Panc1 (cell line): ENCODE measurements around the gene CPLX3. TPM values are rescaled to one million over a fixed set of nuclear protein-coding genes. Genes with fewer than 3 reads are reported as not detected.

Source experiments
- ATAC-seq: fragments of 200-7000 bp; cut with Tn5 transposase; 2 replicates; pipeline ENCODE4 v1.9.1; 2020; ENCODE audit warnings: mild to moderate bottlenecking, moderate library complexity
- BruUV-seq: library from RNA; stranded (reverse); fragments of 400-500 nt; replicated peaks from 2 replicates; lab custom pipeline; 2021; lab: Mats Ljungman, UMichigan
- CTCF ChIA-PET: fragments of 300-600 bp; sonication (Branson Sonifier 250); formaldehyde crosslinking; loops from one replicate; lab custom pipeline; 2022; ENCODE audit warnings: antibody characterized with exemption; lab: Charles Lee
- POLR2A ChIA-PET: fragments of 300-600 bp; sonication (Branson Sonifier 250); formaldehyde crosslinking; loops from one replicate; lab custom pipeline; 2022; ENCODE audit warnings: antibody characterized with exemption; lab: Charles Lee
- DNase-seq: peaks from one replicate; pipeline ENCODE4 v3.0.0-alpha.2; 2010; ENCODE audit warnings: low read depth, low spot score
- H3K27ac ChIP-seq: 2 replicates; pipeline ENCODE4 v1.5.1; 2011; ENCODE audit warnings: mild to moderate bottlenecking, low read length, inconsistent platforms
- H3K27me3 ChIP-seq: fragments of 200-500 bp; sonication (Bioruptor generic); 2 replicates; pipeline ENCODE4 v1.6.0; 2014; ENCODE audit warnings: low read length, inconsistent platforms; ENCODE audit not compliant: control insufficient read depth, insufficient read depth
- H3K36me3 ChIP-seq: fragments of 200-500 bp; sonication (Bioruptor generic); 2 replicates; pipeline ENCODE4 v1.5.1; 2014; ENCODE audit warnings: inconsistent platforms, mild to moderate bottlenecking, low read length, moderate library complexity; ENCODE audit not compliant: control insufficient read depth, insufficient read depth
- H3K4me1 ChIP-seq: 2 replicates; pipeline ENCODE4 v1.5.1; 2011; ENCODE audit warnings: inconsistent platforms, mild to moderate bottlenecking, low read length, moderate library complexity; ENCODE audit not compliant: control insufficient read depth, insufficient read depth
- H3K4me3 ChIP-seq, 2 experiments: 2 replicates each; pipeline ENCODE4 v1.5.1; 2011 to 2012; ENCODE audit warnings: low read depth in 2 of 2, low read length in 2 of 2, mild to moderate bottlenecking in 2 of 2, inconsistent platforms in 1 of 2, moderate library complexity in 1 of 2
- H3K9me3 ChIP-seq: fragments of 200-500 bp; sonication (Bioruptor generic); 2 replicates; pipeline ENCODE4 v1.5.1; 2014; ENCODE audit warnings: low read depth, mild to moderate bottlenecking, inconsistent platforms, low read length, moderate library complexity; ENCODE audit not compliant: control insufficient read depth, insufficient read depth
- POLR2AphosphoS5 ChIP-seq: IDR thresholded peaks from 2 replicates; pipeline ENCODE4 v1.6.1; 2012; ENCODE audit warnings: mild to moderate bottlenecking, low read depth, low read length, moderate library complexity
- SIN3A ChIP-seq: IDR thresholded peaks from 2 replicates; pipeline ENCODE4 v1.6.1; 2012; ENCODE audit warnings: low read depth, mild to moderate bottlenecking, low read length, moderate library complexity, borderline replicate concordance; ENCODE audit not compliant: insufficient read depth
- TCF7L2 ChIP-seq: IDR thresholded peaks from 2 replicates; pipeline ENCODE4 v1.6.1; 2011; ENCODE audit warnings: mild to moderate bottlenecking, low read depth, low read length, inconsistent platforms
- in situ Hi-C: cut with HindIII; loops from 2 replicates; pipeline ENCODE4 v1.10.0; 2016; ENCODE audit warnings: low sequenced_read_pairs, low pct_unique_long_range_greater_than_20kb
- intact Hi-C: fragments of 100-400 bp; cut with micrococcal nuclease; formaldehyde crosslinking; loops from one replicate; pipeline ENCODE4 v1.10.0; 2022; ENCODE audit not compliant: unreplicated experiment
- total RNA-seq: library from RNA; stranded (reverse); gene quantifications from one replicate; pipeline ENCODE4 v1.2.1, GENCODE V29; 2021; ENCODE audit not compliant: unreplicated experiment
- TF ChIP-seq, protein P1 (sequence below), 2 experiments: IDR thresholded peaks; 2 replicates each; pipeline ENCODE4 v1.6.1; 2011 to 2012; ENCODE audit warnings: low read depth in 2 of 2, control low read depth in 1 of 2, low read length in 1 of 2, mild to moderate bottlenecking in 1 of 2, moderate library complexity in 1 of 2; ENCODE audit not compliant: insufficient read depth in 1 of 2
- TF ChIP-seq, protein P2 (sequence below): fragments of 450-650 bp; IDR thresholded peaks from 2 replicates; pipeline ENCODE4 v1.5.1; 2017; ENCODE audit warnings: mild to moderate bottlenecking

The CPLX3 gene
- total RNA-seq, 1 experiment from 2014 or later, result not detected

DNA sequence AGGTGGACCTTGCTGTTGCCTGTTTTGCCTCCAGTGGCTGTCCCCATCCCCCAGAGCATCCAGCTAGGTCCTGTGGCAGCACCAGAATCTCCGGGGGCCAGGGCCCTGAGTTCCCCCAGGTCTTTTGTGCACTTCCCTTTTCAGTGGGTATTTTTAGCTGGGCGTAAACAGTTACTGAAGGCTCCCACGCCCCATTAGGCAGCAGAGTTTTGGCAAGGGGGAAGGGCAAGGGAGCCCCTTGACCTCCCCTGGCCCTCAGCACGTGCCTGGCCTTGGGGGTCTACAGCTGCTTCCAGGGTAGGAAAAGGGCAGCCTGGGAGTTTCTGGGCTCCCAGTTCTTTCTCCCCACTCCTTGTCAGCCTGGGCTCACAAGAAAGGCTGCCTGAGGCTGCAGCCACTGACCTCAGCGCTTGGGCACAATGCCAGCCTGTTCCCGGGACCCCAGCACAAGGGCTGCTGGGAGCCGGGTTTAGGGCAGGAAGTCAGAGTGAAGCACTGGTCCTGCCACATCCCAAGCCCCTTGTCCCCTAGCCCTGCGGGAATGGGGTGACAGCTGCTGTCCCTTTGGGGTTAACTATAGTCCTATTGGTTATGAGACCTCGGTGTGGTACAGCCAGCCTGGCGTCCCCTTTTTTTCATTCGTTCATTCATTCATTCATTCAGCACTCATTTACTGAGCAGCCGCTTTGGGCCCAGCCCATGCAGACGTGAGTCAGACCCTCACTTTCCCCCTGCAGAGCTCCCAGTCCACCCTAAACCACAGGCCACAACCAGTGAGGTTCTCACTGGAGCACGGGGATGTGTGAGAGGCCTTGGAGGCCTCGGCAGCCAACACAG lies 36.1 kb upstream of the CPLX3 start:
- no peak for DNase-seq
- H3K36me3 ChIP-seq, result no peaks in the 10 kb centered on the region
- 0 out of 2 replicates have a peak overlapping the region, but pooled peaks have one; percentile 54 for H3K27ac ChIP-seq
- BruUV-seq, result no TSS peak
- intact Hi-C loops (no loop called here), in situ Hi-C loops (no loop called here)
- peaks cover 54% of the 10 kb centered on the region for H3K4me1 ChIP-seq
- no peaks in the 10 kb centered on the region for H3K27me3 ChIP-seq
- H3K4me3 ChIP-seq, result no peak overlapping the region
- ChIA-PET CTCF (interaction anchor here (1.7 kb wide), 1 partner anchor 9 kb away, joined by 5 read pairs; the partner anchor contains the start of gene CSK), POLR2A (interaction anchor here (0.7 kb wide), 1 partner anchor 415 kb away, joined by 3 read pairs; no protein-coding TSS in a partner anchor)
- TF ChIP-seq, protein P1, sequence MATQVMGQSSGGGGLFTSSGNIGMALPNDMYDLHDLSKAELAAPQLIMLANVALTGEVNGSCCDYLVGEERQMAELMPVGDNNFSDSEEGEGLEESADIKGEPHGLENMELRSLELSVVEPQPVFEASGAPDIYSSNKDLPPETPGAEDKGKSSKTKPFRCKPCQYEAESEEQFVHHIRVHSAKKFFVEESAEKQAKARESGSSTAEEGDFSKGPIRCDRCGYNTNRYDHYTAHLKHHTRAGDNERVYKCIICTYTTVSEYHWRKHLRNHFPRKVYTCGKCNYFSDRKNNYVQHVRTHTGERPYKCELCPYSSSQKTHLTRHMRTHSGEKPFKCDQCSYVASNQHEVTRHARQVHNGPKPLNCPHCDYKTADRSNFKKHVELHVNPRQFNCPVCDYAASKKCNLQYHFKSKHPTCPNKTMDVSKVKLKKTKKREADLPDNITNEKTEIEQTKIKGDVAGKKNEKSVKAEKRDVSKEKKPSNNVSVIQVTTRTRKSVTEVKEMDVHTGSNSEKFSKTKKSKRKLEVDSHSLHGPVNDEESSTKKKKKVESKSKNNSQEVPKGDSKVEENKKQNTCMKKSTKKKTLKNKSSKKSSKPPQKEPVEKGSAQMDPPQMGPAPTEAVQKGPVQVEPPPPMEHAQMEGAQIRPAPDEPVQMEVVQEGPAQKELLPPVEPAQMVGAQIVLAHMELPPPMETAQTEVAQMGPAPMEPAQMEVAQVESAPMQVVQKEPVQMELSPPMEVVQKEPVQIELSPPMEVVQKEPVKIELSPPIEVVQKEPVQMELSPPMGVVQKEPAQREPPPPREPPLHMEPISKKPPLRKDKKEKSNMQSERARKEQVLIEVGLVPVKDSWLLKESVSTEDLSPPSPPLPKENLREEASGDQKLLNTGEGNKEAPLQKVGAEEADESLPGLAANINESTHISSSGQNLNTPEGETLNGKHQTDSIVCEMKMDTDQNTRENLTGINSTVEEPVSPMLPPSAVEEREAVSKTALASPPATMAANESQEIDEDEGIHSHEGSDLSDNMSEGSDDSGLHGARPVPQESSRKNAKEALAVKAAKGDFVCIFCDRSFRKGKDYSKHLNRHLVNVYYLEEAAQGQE (IDR thresholded peaks at IDR 0.05; ENCODE audit: insufficient read depth in 1 of 2, low read depth in 2 of 2, low read length in 1 of 2), result no peak
- TF ChIP-seq POLR2AphosphoS5, result no peak
- TF ChIP-seq SIN3A, result no peak
- TF ChIP-seq TCF7L2, result no peak
- TF ChIP-seq, protein P2, sequence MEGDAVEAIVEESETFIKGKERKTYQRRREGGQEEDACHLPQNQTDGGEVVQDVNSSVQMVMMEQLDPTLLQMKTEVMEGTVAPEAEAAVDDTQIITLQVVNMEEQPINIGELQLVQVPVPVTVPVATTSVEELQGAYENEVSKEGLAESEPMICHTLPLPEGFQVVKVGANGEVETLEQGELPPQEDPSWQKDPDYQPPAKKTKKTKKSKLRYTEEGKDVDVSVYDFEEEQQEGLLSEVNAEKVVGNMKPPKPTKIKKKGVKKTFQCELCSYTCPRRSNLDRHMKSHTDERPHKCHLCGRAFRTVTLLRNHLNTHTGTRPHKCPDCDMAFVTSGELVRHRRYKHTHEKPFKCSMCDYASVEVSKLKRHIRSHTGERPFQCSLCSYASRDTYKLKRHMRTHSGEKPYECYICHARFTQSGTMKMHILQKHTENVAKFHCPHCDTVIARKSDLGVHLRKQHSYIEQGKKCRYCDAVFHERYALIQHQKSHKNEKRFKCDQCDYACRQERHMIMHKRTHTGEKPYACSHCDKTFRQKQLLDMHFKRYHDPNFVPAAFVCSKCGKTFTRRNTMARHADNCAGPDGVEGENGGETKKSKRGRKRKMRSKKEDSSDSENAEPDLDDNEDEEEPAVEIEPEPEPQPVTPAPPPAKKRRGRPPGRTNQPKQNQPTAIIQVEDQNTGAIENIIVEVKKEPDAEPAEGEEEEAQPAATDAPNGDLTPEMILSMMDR, result no peak
- no peaks in the 10 kb centered on the region for H3K9me3 ChIP-seq
- no peak for ATAC-seq

DNA sequence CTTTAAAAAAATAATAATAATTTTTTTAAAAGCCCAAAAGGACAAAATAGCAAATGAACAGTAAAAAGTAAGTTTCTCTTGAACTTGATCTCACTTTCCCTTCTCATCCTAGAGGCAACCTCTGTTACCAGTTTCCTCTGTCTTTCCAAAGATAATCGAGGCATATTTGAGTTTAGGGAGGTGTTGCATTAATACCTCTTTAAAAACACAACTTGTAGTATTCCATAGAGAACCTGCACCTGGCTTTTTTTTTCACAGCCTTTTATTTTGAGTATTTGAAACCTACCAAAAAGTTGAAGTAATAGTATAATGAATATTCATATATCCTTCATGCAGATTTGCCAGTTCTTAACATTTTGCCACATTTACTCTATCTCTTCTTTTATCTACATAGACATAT lies 35.4 kb upstream of the CPLX3 start:
- H3K27me3 ChIP-seq, result no peaks in the 10 kb centered on the region
- no TSS peak for BruUV-seq
- in situ Hi-C loops, result no loop called here
- ChIA-PET POLR2A (interaction anchor here (0.7 kb wide), 1 partner anchor 415 kb away, joined by 3 read pairs; no protein-coding TSS in a partner anchor), CTCF (interaction anchor here (1.7 kb wide), 1 partner anchor 9 kb away, joined by 5 read pairs; the partner anchor contains the start of gene CSK)
- ATAC-seq (no peak), DNase-seq (no peak)
- no peaks in the 10 kb centered on the region for H3K36me3 ChIP-seq
- TF ChIP-seq TCF7L2 (no peak), SIN3A (no peak), POLR2AphosphoS5 (no peak)
- TF ChIP-seq, protein P1 (IDR thresholded peaks at IDR 0.05; ENCODE audit: insufficient read depth in 1 of 2, low read depth in 2 of 2, low read length in 1 of 2), result no peak
- TF ChIP-seq, protein P2, result no peak
- 0 out of 2 replicates have a peak overlapping the region, but pooled peaks have one; percentile 54 for H3K27ac ChIP-seq
- H3K4me1 ChIP-seq, result peaks cover 54% of the 10 kb centered on the region
- H3K4me3 ChIP-seq, result no peak overlapping the region
- intact Hi-C loops, result no loop called here
- H3K9me3 ChIP-seq, result no peaks in the 10 kb centered on the region
